ENCODE measurements around the gene SCEL. TPM values are rescaled to one million over a fixed set of nuclear protein-coding genes. Genes with fewer than 3 reads are reported as not detected.

Gene SCEL
- polyA plus RNA-seq, 2 of the 4 experiments (the other 2 are of a cell fraction), result 0.06 to 1.4 TPM

- POLR2A ChIA-PET, result no interaction called here
- Histone ChIP-seq H3K27ac (no peak overlapping the region), H3K4me1 (peaks cover 26% of the 10 kb centered on the region), H3K9me3 (no peaks in the 10 kb centered on the region), H3K4me2 (no peak overlapping the region), H3K4me3 (no peak overlapping the region)
- WGBS (ENCODE audit: missing lambda C conversion rate), result 83% methylated on average over 2 of the region's 2 CpGs
- DNase-seq (ENCODE audit: low read depth in 1 of 2, low spot score in 1 of 2), result no peak
- CTCF ChIA-PET, result no interaction called here
- TF ChIP-seq RFX5 (IDR thresholded peaks at IDR 0.05), result no peak
- TF ChIP-seq RCOR1 (IDR thresholded peaks at IDR 0.05; ENCODE audit: low read depth, low read length), result no peak
- TF ChIP-seq EHMT2 (IDR thresholded peaks at IDR 0.05; ENCODE audit: low read depth), result no peak
- TF ChIP-seq ELK1 (IDR thresholded peaks at IDR 0.05; ENCODE audit: low read depth, low read length), result no peak
- no peak for FAIRE-seq
- ATAC-seq, result no peak
Measured at GRCh38 chr13:77513719-77514335, 21.7 kb upstream of the SCEL start.

- H3K4me1 ChIP-seq, result peaks cover 21% of the 10 kb centered on the region
- WGBS (ENCODE audit: missing lambda C conversion rate), result 0% methylated on average over 1 of the region's 1 CpG
- no peak overlapping the region for H3K4me3 ChIP-seq
- CTCF ChIA-PET, result no interaction called here
- no peaks in the 10 kb centered on the region for H3K9me3 ChIP-seq
- TF ChIP-seq EHF (CRISPR knock-in tag; IDR thresholded peaks at IDR 0.05) (no peak), HOXB13 (CRISPR knock-in tag; IDR thresholded peaks at IDR 0.05; ENCODE audit: low read depth) (no peak), HDAC2 (IDR thresholded peaks at IDR 0.05) (no peak), JUNB (IDR thresholded peaks at IDR 0.05) (no peak), RNF2 (IDR thresholded peaks at IDR 0.05; ENCODE audit: borderline replicate concordance, low read depth) (no peak), EP300 (IDR thresholded peaks at IDR 0.05) (no peak), CHD4 (IDR thresholded peaks at IDR 0.05; ENCODE audit: borderline replicate concordance) (no peak)
- DNase-seq (ENCODE audit: low read depth in 1 of 2, low spot score in 1 of 2), result no peak
- ATAC-seq, result no peak
- H3K4me2 ChIP-seq, result no peak overlapping the region
- H3K27ac ChIP-seq, result no peak overlapping the region
- POLR2A ChIA-PET, result no interaction called here
- no peak for FAIRE-seq
Measured at GRCh38 chr13:77514336-77514726, 21.2 kb upstream of the SCEL start.

GRCh38 chr13:77515785-77516184, 19.7 kb upstream of the SCEL start:
- CTCF ChIA-PET, result interaction anchor here (0.6 to 1.5 kb wide), 2 partner anchors 10 to 23 kb away, joined by 3 to 5 read pairs; no protein-coding TSS in a partner anchor
- no peak for DNase-seq (ENCODE audit: low read depth in 1 of 2, low spot score in 1 of 2)
- peak overlapping the region; percentile 56 for H3K4me2 ChIP-seq
- ATAC-seq, result peak; percentile 19 to 60; a peak in 2 of 6 replicates
- H3K4me3 ChIP-seq, result no peak overlapping the region
- no peak for TF ChIP-seq POLR2A (IDR thresholded peaks at IDR 0.05; ENCODE audit: low read length)
- 25% methylated on average over 2 of the region's 2 CpGs for WGBS (ENCODE audit: missing lambda C conversion rate)
- H3K9me3 ChIP-seq, result no peaks in the 10 kb centered on the region
- no peak for FAIRE-seq
- POLR2A ChIA-PET, result no interaction called here
- peaks cover 23% of the 10 kb centered on the region for H3K4me1 ChIP-seq
- peak overlapping the region; percentile 27 to 58; a peak in 3 of 6 replicates for H3K27ac ChIP-seq

- no peak for FAIRE-seq
- ChIA-PET POLR2A (no interaction called here), CTCF (interaction anchor here (0.6 to 1.5 kb wide), 4 partner anchors 10 to 38 kb away, joined by 3 to 5 read pairs (median 4); no protein-coding TSS in a partner anchor)
- ATAC-seq, result peak; percentile 61 to 75; a peak in 5 of 6 replicates
- 43% methylated on average over 4 of the region's 4 CpGs for WGBS (ENCODE audit: missing lambda C conversion rate)
- TF ChIP-seq HMGXB4 (CRISPR knock-in tag; IDR thresholded peaks at IDR 0.05; ENCODE audit: borderline replicate concordance) (no peak), ELK1 (IDR thresholded peaks at IDR 0.05; ENCODE audit: low read depth, low read length) (no peak), FOSB (CRISPR knock-in tag; IDR thresholded peaks at IDR 0.05) (no peak), HOXB13 (CRISPR knock-in tag; IDR thresholded peaks at IDR 0.05; ENCODE audit: low read depth) (no peak), CHD4 (IDR thresholded peaks at IDR 0.05; ENCODE audit: borderline replicate concordance) (no peak), MYC (IDR thresholded peaks at IDR 0.05; ENCODE audit: borderline replicate concordance, low read length) (no peak), BHLHE40 (IDR thresholded peaks at IDR 0.05; ENCODE audit: low read depth, low read length) (no peak), MAZ (IDR thresholded peaks at IDR 0.05; ENCODE audit: borderline replicate concordance, low read depth, low read length) (no peak), HES2 (IDR thresholded peaks at IDR 0.05) (no peak), SREBF2 (IDR thresholded peaks at IDR 0.05) (no peak), JUN (IDR thresholded peaks at IDR 0.05) (no peak), ZSCAN20 (CRISPR knock-in tag; IDR thresholded peaks at IDR 0.05) (no peak)
- no peak overlapping the region for H3K4me3 ChIP-seq
- H3K4me1 ChIP-seq, result peaks cover 29% of the 10 kb centered on the region
- H3K9me3 ChIP-seq, result no peaks in the 10 kb centered on the region
- H3K27ac ChIP-seq, result peak overlapping the region; percentile 36 to 58; a peak in 4 of 6 replicates
- peak overlapping the region; percentile 56 for H3K4me2 ChIP-seq
- no peak for DNase-seq (ENCODE audit: low read depth in 1 of 2, low spot score in 1 of 2)
Measured at GRCh38 chr13:77516342-77516789, 19.1 kb upstream of the SCEL start.
